AG04449 (cell line): ENCODE data around the gene MYRF.

Experiments
- CTCF ChIA-PET: fragments of 350-600 bp; formaldehyde crosslinking; extraction: SDS; loops from one replicate; lab custom pipeline; 2021; ENCODE audit warnings: antibody characterized with exemption; lab: Yijun Ruan, JAX
- POLR2A ChIA-PET: fragments of 400-600, 350-600 bp; formaldehyde crosslinking; extraction: SDS; loops from one replicate; lab custom pipeline; 2020; ENCODE audit warnings: antibody characterized with exemption, inconsistent platforms; lab: Yijun Ruan, JAX
- DNase-seq: peaks from one replicate; pipeline ENCODE4 v3.0.0-alpha.2; 2010; ENCODE audit warnings: low read depth, low spot score
- H3K4me3 ChIP-seq: 2 replicates; pipeline ENCODE4 v1.5.1; 2011; ENCODE audit warnings: low read depth, mild to moderate bottlenecking, control low read depth, low read length
- TF ChIP-seq, protein P1 (sequence below): IDR thresholded peaks from one replicate; pipeline ENCODE4 v1.5.1; 2011; ENCODE audit warnings: mild to moderate bottlenecking, moderate library complexity, low read length, control low read depth, inconsistent platforms; ENCODE audit not compliant: insufficient read depth; ENCODE audit errors: missing control alignments

Gene MYRF

GRCh38 chr11:61720597-61720996 is 31.8 kb upstream of the MYRF start:
- CTCF ChIA-PET = interaction anchor here (0.9 to 12.5 kb wide), 2 partner anchors 9 to 14 kb away, joined by 3 to 116 read pairs; no protein-coding TSS in a partner anchor
- H3K4me3 ChIP-seq = no peak overlapping the region
- POLR2A ChIA-PET = no interaction called here
- DNase-seq = no peak
- TF ChIP-seq, protein P1, sequence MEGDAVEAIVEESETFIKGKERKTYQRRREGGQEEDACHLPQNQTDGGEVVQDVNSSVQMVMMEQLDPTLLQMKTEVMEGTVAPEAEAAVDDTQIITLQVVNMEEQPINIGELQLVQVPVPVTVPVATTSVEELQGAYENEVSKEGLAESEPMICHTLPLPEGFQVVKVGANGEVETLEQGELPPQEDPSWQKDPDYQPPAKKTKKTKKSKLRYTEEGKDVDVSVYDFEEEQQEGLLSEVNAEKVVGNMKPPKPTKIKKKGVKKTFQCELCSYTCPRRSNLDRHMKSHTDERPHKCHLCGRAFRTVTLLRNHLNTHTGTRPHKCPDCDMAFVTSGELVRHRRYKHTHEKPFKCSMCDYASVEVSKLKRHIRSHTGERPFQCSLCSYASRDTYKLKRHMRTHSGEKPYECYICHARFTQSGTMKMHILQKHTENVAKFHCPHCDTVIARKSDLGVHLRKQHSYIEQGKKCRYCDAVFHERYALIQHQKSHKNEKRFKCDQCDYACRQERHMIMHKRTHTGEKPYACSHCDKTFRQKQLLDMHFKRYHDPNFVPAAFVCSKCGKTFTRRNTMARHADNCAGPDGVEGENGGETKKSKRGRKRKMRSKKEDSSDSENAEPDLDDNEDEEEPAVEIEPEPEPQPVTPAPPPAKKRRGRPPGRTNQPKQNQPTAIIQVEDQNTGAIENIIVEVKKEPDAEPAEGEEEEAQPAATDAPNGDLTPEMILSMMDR = no peak

- DNase-seq = no peak
- CTCF ChIA-PET = interaction anchor here (0.7 to 12.5 kb wide), 6 partner anchors 10 to 252 kb away, joined by 3 to 116 read pairs (median 4); no protein-coding TSS in a partner anchor
- no peak overlapping the region for H3K4me3 ChIP-seq
- TF ChIP-seq, protein P1 = no peak
- POLR2A ChIA-PET = no interaction called here
Measured at GRCh38 chr11:61724437-61724836, 28.0 kb upstream of the MYRF start.

GRCh38 chr11:61725781-61726231 is 26.6 kb upstream of the MYRF start:
- TF ChIP-seq, protein P1 = no peak
- CTCF ChIA-PET = interaction anchor here (0.6 to 12.5 kb wide), 5 partner anchors 8 to 249 kb away, joined by 3 to 116 read pairs (median 3); no protein-coding TSS in a partner anchor

DNA sequence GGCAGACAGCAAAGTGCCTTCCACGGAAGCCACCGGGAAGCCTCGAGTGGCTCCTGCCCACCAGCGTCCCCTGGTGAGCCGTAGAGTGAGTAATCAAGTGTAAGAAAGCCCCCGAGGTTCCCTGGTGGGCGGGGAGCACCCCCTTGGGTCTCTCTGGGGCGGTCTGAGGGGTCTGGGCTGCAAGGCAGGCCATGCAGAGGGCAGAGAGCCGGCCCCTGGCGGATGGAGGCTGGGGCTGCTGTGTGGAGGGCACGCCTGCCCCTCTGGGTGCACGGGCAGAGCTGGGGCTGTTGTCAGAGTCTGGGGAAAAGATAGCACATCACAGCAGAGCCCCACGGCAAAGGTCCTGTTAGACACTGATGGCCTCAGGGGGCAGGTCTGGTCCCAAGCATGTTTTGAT is 25.7 kb upstream of the MYRF start:
- TF ChIP-seq, protein P1 = no peak
- POLR2A ChIA-PET = no interaction called here
- no peak overlapping the region for H3K4me3 ChIP-seq
- CTCF ChIA-PET = interaction anchor here (0.7 to 12.5 kb wide), 5 partner anchors 7 to 382 kb away, joined by 3 to 116 read pairs (median 3); no protein-coding TSS in a partner anchor
- no peak for DNase-seq

More at GRCh38 chr11:61725781-61726231, 26.6 kb upstream of the MYRF start:
- DNase-seq = no peak
- POLR2A ChIA-PET = interaction anchor here (1.1 kb wide), 1 partner anchor 32 kb away, joined by 3 read pairs; no protein-coding TSS in a partner anchor
- no peak overlapping the region for H3K4me3 ChIP-seq

DNA sequence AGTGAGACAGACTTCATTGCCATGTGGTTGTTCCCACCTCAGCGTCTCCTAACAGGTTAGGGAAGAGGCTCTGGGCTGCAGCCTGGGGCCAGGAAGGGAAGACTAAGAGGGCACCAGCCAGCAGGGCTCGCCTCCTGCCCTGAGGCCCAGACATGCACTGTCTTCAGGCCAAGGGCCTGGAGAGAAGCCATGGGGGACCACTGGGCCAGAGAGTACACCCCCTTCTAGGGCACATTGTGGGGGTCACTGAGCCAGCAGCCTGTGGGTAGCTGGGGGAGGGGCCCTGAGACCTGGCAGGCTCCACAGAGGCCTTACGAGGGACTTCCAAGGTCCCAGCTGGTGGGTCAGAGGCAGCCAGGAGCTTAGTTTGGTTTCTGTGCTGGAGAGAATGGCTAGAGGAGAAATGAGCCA is 25.0 kb upstream of the MYRF start:
- no peak overlapping the region for H3K4me3 ChIP-seq
- POLR2A ChIA-PET = no interaction called here
- DNase-seq = no peak
- CTCF ChIA-PET = interaction anchor here (4.3 kb wide), 1 partner anchor 22 kb away, joined by 23 read pairs; no protein-coding TSS in a partner anchor
- TF ChIP-seq, protein P1 = no peak

- H3K4me3 ChIP-seq = no peak overlapping the region
- CTCF ChIA-PET = interaction anchor here (0.9 to 4.3 kb wide), 6 partner anchors 8 to 282 kb away, joined by 3 to 23 read pairs (median 6); no protein-coding TSS in a partner anchor
- DNase-seq = no peak
- TF ChIP-seq, protein P1 = no peak
- POLR2A ChIA-PET = no interaction called here
Measured at GRCh38 chr11:61728066-61728939, 24.1 kb upstream of the MYRF start.
